ENCODE data around the gene MICALL2.

DNA sequence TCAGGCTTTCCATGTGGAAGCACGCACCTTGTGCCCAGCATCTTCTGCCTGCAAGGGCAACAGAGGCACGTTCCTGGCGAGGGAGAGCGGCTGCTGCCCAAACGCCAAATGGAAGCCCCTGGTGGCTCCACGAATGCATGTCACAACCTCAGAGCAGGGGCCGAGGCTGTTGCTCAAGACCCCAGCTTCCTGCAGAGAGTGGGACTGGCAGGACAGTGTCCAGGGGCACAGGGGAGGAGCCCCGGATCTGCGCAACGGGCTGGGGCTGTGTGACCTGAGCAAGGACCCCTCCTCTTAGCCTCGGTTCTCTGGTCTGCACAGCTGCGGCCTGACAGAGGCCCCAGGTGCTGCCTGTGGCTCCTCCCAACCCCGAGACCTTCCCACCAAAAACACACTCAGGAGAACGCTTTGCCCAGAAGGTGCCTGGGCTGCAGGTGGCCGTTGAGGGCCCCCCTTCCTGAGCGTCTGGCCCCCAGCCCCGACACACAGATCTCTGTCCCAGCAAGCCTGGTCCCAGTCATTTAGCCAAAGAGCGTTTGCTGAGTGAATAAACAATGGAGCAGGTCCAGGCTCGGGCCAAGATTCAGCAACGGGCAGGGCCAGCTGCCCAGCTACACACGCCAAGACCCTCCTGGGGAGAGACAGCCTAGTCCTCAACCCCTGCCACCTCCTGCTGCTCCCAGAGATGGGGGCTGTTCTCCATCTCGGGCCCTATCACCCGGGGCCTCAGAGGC is 1.2 kb downstream of the MICALL2 start:
- TF ChIP-seq POLR2A (IDR thresholded peaks at IDR 0.05; ENCODE audit: low read depth, low read length), result no peak
- no peak for TF ChIP-seq POLR2AphosphoS5 (IDR thresholded peaks at IDR 0.05; ENCODE audit: low read depth, low read length)

All from GM12892 (cell line).